Loucy (cell line): ENCODE measurements around the gene LRP10.

ENCODE experiments used
- H2AFZ ChIP-seq: fragments of 200-600 bp; sonication (generic); 2 replicates; pipeline ENCODE4 v1.6.0; 2016; ENCODE audit warnings: antibody characterized with exemption, mild to moderate bottlenecking, low read length, moderate library complexity
- H3F3A ChIP-seq: fragments of 200-600 bp; 2 replicates; pipeline ENCODE4 v1.6.0; 2016; ENCODE audit warnings: antibody characterized with exemption, low read depth, mild to moderate bottlenecking
- H3K27me3 ChIP-seq: fragments of 200-600 bp; sonication (generic); 2 replicates; pipeline ENCODE4 v1.6.1; 2014; ENCODE audit warnings: low read length, mild to moderate bottlenecking; ENCODE audit not compliant: insufficient read depth, poor library complexity, severe bottlenecking
- H3K36me3 ChIP-seq: fragments of 200-600 bp; sonication (generic); 2 replicates; pipeline ENCODE4 v1.6.1; 2016; ENCODE audit warnings: low read length; ENCODE audit not compliant: insufficient read depth
- H3K4me1 ChIP-seq: fragments of 200-600 bp; sonication (generic); 2 replicates; pipeline ENCODE4 v1.5.1; 2014; ENCODE audit warnings: low read length, mild to moderate bottlenecking; ENCODE audit not compliant: insufficient read depth, poor library complexity, severe bottlenecking
- H3K4me2 ChIP-seq: fragments of 200-600 bp; sonication (generic); 2 replicates; pipeline ENCODE4 v1.6.0; 2014; ENCODE audit warnings: antibody characterized with exemption, low read length, low read depth, mild to moderate bottlenecking; ENCODE audit not compliant: poor library complexity, severe bottlenecking
- H3K4me3 ChIP-seq: fragments of 200-600 bp; sonication (generic); 2 replicates; pipeline ENCODE4 v1.5.1; 2014; ENCODE audit warnings: low read length, mild to moderate bottlenecking, mixed read lengths; ENCODE audit not compliant: poor library complexity, severe bottlenecking
- H3K79me2 ChIP-seq: fragments of 200-600 bp; sonication (generic); 2 replicates; pipeline ENCODE4 v1.6.1; 2014; ENCODE audit warnings: low read length; ENCODE audit not compliant: insufficient read depth
- H3K9ac ChIP-seq: fragments of 200-600 bp; sonication (generic); 2 replicates; pipeline ENCODE4 v1.6.0; 2014; ENCODE audit warnings: mild to moderate bottlenecking, low read depth, low read length, moderate library complexity; ENCODE audit not compliant: poor library complexity, severe bottlenecking
- H3K9me2 ChIP-seq: fragments of 200-600 bp; sonication (generic); replicated peaks from 2 replicates; pipeline ENCODE4 v1.6.1; 2016; ENCODE audit warnings: low read depth, low read length, mixed read lengths
- H3K9me3 ChIP-seq: fragments of 200-600 bp; sonication (generic); 2 replicates; pipeline ENCODE4 v1.6.1; 2014; ENCODE audit warnings: mild to moderate bottlenecking, antibody characterized with exemption, low read length, low read depth; ENCODE audit not compliant: insufficient read depth
- H4K20me1 ChIP-seq: fragments of 200-600 bp; sonication (generic); 2 replicates; pipeline ENCODE4 v1.6.0; 2014; ENCODE audit warnings: antibody characterized with exemption, low read length, mild to moderate bottlenecking; ENCODE audit not compliant: insufficient read depth, poor library complexity, severe bottlenecking
- EZH2phosphoT487 ChIP-seq: fragments of 200-600 bp; IDR thresholded peaks from 2 replicates; pipeline ENCODE4 v1.6.1; 2018; ENCODE audit warnings: antibody characterized with exemption, mild to moderate bottlenecking, moderate library complexity, borderline replicate concordance
- TF ChIP-seq, protein P1 (sequence below): fragments of 200-600 bp; sonication (generic); conservative IDR thresholded peaks from 2 replicates; pipeline ENCODE4 v1.5.1; 2014; ENCODE audit warnings: mild to moderate bottlenecking, antibody characterized with exemption, low read length

Gene LRP10

DNA sequence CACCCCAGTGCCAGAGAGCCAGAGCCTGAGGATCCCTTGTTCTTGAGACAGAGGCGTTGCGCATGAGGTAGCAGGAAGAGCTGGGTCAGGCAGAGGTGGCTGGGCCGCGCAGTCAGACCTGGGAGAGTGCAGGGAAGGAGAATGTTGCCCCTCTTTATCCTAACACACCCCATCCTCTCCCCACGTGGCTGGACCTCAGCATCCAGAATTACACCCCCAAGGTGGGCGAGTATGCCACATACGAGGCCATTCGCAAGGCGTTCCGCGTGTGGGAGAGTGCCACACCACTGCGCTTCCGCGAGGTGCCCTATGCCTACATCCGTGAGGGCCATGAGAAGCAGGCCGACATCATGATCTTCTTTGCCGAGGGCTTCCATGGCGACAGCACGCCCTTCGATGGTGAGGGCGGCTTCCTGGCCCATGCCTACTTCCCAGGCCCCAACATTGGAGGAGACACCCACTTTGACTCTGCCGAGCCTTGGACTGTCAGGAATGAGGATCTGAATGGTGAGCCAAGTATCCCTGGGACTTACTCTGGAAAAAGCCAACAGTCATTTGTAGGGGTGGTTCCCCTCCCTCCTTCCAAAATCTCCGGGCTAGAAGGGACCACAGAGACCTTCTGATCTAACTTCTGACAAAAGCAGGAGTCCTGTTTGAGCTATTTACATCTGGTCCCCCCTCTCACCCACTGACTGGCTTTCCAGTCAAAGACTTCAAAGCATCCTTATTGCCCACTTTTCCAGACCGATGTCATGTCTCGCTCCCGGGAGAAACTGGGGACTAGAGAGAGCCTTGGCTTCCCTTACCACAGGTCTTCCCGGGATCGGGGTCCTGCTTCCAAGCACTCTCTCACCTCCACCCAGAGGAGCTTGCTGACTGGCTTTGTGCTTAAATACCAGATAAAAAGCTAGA is 29.1 kb upstream of the LRP10 start:
- Histone ChIP-seq H3K9ac (no peak overlapping the region), H3K9me3 (no peaks in the 10 kb centered on the region), H3K4me2 (no peak overlapping the region), H3F3A (no peaks in the 10 kb centered on the region), H4K20me1 (no peaks in the 10 kb centered on the region), H2AFZ (no peak overlapping the region), H3K9me2 (no peaks in the 10 kb centered on the region), H3K4me3 (no peak overlapping the region), H3K4me1 (peaks cover 15% of the 10 kb centered on the region), H3K79me2 (no peaks in the 10 kb centered on the region), H3K27me3 (peaks cover 4% of the 10 kb centered on the region), H3K36me3 (no peaks in the 10 kb centered on the region)
- TF ChIP-seq EZH2phosphoT487 = no peak
- TF ChIP-seq, protein P1, sequence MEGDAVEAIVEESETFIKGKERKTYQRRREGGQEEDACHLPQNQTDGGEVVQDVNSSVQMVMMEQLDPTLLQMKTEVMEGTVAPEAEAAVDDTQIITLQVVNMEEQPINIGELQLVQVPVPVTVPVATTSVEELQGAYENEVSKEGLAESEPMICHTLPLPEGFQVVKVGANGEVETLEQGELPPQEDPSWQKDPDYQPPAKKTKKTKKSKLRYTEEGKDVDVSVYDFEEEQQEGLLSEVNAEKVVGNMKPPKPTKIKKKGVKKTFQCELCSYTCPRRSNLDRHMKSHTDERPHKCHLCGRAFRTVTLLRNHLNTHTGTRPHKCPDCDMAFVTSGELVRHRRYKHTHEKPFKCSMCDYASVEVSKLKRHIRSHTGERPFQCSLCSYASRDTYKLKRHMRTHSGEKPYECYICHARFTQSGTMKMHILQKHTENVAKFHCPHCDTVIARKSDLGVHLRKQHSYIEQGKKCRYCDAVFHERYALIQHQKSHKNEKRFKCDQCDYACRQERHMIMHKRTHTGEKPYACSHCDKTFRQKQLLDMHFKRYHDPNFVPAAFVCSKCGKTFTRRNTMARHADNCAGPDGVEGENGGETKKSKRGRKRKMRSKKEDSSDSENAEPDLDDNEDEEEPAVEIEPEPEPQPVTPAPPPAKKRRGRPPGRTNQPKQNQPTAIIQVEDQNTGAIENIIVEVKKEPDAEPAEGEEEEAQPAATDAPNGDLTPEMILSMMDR = no peak

DNA sequence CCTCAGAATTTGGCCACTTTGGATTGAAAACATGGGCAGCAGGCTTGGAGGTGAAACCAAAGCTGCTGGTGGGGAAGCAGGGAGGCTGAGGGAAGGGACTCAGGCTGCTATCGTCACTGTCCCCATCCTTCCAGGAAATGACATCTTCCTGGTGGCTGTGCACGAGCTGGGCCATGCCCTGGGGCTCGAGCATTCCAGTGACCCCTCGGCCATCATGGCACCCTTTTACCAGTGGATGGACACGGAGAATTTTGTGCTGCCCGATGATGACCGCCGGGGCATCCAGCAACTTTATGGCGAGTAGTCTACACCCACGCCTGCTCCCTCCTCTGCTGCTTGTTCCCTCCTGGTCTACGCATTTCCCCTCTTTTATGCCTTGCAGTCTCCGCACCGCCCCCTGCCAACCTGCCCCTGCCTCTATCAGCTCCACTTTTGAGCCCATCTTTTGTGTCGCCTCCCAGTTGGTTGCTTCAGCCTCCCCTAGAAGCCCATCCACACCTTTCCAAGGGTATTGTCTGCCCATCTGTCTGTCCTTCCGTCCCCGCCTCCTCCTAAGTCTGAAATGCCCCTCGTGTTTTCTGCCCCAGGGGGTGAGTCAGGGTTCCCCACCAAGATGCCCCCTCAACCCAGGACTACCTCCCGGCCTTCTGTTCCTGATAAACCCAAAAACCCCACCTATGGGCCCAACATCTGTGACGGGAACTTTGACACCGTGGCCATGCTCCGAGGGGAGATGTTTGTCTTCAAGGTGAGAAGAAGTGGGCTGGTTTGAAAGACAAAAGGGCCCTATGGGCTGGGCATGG is 28.2 kb upstream of the LRP10 start:
- Histone ChIP-seq H3K9ac (no peak overlapping the region), H3K9me2 (no peaks in the 10 kb centered on the region), H3K4me1 (peaks cover 14% of the 10 kb centered on the region), H3K27me3 (peaks cover 4% of the 10 kb centered on the region), H3K79me2 (no peaks in the 10 kb centered on the region), H3F3A (no peaks in the 10 kb centered on the region), H3K4me2 (no peak overlapping the region), H3K36me3 (no peaks in the 10 kb centered on the region), H3K9me3 (no peaks in the 10 kb centered on the region), H3K4me3 (no peak overlapping the region), H2AFZ (no peak overlapping the region), H4K20me1 (no peaks in the 10 kb centered on the region)
- TF ChIP-seq, protein P1 = no peak
- no peak for TF ChIP-seq EZH2phosphoT487

DNA sequence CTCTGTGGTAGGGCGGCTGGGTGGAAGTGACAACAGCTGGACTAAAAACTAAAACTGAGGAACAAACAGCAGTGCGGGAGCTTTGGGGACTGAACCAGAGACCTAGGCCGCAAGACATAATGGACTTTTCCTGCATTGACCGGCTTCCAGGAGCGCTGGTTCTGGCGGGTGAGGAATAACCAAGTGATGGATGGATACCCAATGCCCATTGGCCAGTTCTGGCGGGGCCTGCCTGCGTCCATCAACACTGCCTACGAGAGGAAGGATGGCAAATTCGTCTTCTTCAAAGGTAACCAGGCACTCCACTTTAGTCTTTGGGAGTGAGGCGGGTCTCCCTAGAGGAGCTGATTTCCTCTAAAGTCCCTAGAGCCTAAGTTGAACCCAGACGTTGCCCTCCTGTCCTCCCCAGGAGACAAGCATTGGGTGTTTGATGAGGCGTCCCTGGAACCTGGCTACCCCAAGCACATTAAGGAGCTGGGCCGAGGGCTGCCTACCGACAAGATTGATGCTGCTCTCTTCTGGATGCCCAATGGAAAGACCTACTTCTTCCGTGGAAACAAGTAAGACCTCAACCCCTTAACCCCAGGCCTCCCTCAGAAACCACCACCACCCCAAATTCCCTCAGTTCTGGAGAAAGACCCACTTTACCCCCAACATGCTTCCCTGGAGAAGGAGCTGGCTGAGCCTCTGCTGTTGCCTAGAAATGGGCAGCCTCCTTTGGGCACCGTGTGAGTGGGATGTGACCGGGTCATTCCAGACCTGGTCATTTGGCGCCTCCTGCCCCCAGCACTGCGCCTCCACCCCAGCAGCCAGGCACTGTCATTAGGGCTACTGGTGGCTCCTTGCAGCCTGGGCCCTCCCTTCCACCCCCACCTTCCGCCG is 27.1 kb upstream of the LRP10 start:
- H3K9me2 ChIP-seq = no peaks in the 10 kb centered on the region
- no peak overlapping the region for H2AFZ ChIP-seq
- no peaks in the 10 kb centered on the region for H4K20me1 ChIP-seq
- H3K4me3 ChIP-seq = no peak overlapping the region
- no peak for TF ChIP-seq EZH2phosphoT487
- TF ChIP-seq, protein P1 = no peak
- H3K4me2 ChIP-seq = no peak overlapping the region
- no peak overlapping the region for H3K9ac ChIP-seq
- H3F3A ChIP-seq = no peaks in the 10 kb centered on the region
- no peaks in the 10 kb centered on the region for H3K9me3 ChIP-seq
- peaks cover 4% of the 10 kb centered on the region for H3K27me3 ChIP-seq
- no peaks in the 10 kb centered on the region for H3K79me2 ChIP-seq
- H3K36me3 ChIP-seq = no peaks in the 10 kb centered on the region
- peaks cover 6% of the 10 kb centered on the region for H3K4me1 ChIP-seq
